ENCODE results near the gene MORN3. TPM values are rescaled to one million over a fixed set of nuclear protein-coding genes. Genes with fewer than 3 reads are reported as not detected.

Gene MORN3
- total RNA-seq, 1 experiment from 2014 or later, result 0.34 TPM

DNA sequence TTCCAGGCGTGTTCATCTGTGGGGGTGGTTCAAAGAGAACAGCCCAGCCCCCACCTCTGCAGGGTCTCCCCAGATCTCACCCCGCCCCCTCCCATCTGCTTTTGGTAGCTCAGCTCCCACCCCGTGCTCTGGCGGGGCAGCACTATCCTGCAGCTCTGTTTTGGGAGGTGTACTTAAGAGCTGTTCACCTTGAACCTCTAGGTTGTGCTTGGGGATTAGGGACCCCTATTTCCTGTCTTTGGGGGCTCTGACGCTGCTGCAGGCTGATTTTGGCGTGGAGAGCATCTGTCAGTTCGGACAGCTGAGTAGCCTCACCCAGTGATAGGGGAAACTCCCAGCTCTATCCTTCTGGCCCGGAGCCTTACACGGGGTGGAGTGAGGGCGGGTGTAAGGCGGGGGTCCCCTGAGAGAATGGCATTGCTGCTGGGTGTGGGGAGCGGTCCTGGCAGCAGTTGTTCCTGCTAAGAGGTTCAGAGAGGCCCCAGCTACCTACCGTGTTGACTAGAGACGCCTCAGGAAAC, 43.9 kb upstream of the MORN3 start:
- Histone ChIP-seq H3K27me3 (ENCODE audit: insufficient read depth, low read length) (no peaks in the 10 kb centered on the region), H3K27ac (ENCODE audit: low read depth, low read length) (peak overlapping the region; percentile 66; the same call in 1 of the 2 replicates), H3K36me3 (ENCODE audit: control insufficient read depth in 1 of 2, insufficient read depth in 2 of 2, low read length in 2 of 2) (peaks cover 0 to 5% of the 10 kb centered on the region in 2 experiments; a peak in 1 of 4 replicates), H3K9me3 (ENCODE audit: control insufficient read depth in 1 of 2, insufficient read depth in 1 of 2, low read depth in 1 of 2, low read length in 2 of 2) (no peaks in the 10 kb centered on the region), H4K20me1 (ENCODE audit: insufficient read depth) (no peaks in the 10 kb centered on the region), H3K9ac (ENCODE audit: low read length) (peak overlapping the region; percentile 95), H2AFZ (ENCODE audit: low read depth, low read length, poor library complexity, severe bottlenecking) (no peak overlapping the region), H3K4me3 (replicated peaks in 1 of 2; ENCODE audit: low read depth in 1 of 2, low read length in 2 of 2) (peak overlapping the region; percentile 89 to 94), H3K79me2 (ENCODE audit: insufficient read depth, low read length) (peaks cover 50% of the 10 kb centered on the region), H3K4me1 (ENCODE audit: control insufficient read depth in 1 of 2, insufficient read depth in 2 of 2, low read length in 2 of 2) (peaks cover 10 to 51% of the 10 kb centered on the region in 2 experiments; a peak in 3 of 4 replicates), H3K9me2 (ENCODE audit: insufficient read depth) (no peaks in the 10 kb centered on the region), H3K4me2 (ENCODE audit: low read length) (peak overlapping the region; percentile 99)
- ChIA-PET RAD21 (ENCODE audit: low non-redundant PET in 1 of 2, low total read pairs in 2 of 2, uncharacterized antibody in 2 of 2, unreplicated experiment in 2 of 2) (interaction anchor here in 1 of 2 experiments (1.5 kb wide), 1 partner anchor 52 kb away, joined by 3 read pairs; no protein-coding TSS in a partner anchor), CTCF (interaction anchor here (1.1 to 3.4 kb wide), 2 partner anchors 82 to 87 kb away, joined by 3 to 20 read pairs; partner anchors contain the start of genes ORAI1 and RHOF), POLR2A (no interaction called here)
- TF ChIP-seq YY1 (IDR thresholded peaks at IDR 0.05; ENCODE audit: extremely low read depth, insufficient replicate concordance, low read depth, low read length) (no peak), ZNF274 (IDR thresholded peaks at IDR 0.05; ENCODE audit: low read depth, low read length) (no peak), POLR2A (IDR thresholded peaks at IDR 0.05; ENCODE audit: borderline replicate concordance, extremely low read depth, insufficient read depth, insufficient read length) (no peak), CBX3 (IDR thresholded peaks at IDR 0.05; ENCODE audit: low read depth) (no peak), ELF1 (IDR thresholded peaks at IDR 0.05; ENCODE audit: borderline replicate concordance, low read depth) (no peak), FOSL1 (IDR thresholded peaks at IDR 0.05; ENCODE audit: low read depth) (no peak), SRF (IDR thresholded peaks at IDR 0.05; ENCODE audit: low read depth) (no peak), RAD21 (IDR thresholded peaks at IDR 0.05; ENCODE audit: low read depth) (no peak), JUND (IDR thresholded peaks at IDR 0.05) (no peak), EGR1 (IDR thresholded peaks at IDR 0.05; ENCODE audit: low read depth) (no peak), TCF7L2 (IDR thresholded peaks at IDR 0.05; ENCODE audit: borderline replicate concordance, extremely low read depth, insufficient read depth, insufficient read length) (no peak), EZH2 (IDR thresholded peaks at IDR 0.05) (no peak)
- TF ChIP-seq, protein P1, sequence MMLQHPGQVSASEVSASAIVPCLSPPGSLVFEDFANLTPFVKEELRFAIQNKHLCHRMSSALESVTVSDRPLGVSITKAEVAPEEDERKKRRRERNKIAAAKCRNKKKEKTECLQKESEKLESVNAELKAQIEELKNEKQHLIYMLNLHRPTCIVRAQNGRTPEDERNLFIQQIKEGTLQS (IDR thresholded peaks at IDR 0.05), result no peak
- TF ChIP-seq, protein P2, sequence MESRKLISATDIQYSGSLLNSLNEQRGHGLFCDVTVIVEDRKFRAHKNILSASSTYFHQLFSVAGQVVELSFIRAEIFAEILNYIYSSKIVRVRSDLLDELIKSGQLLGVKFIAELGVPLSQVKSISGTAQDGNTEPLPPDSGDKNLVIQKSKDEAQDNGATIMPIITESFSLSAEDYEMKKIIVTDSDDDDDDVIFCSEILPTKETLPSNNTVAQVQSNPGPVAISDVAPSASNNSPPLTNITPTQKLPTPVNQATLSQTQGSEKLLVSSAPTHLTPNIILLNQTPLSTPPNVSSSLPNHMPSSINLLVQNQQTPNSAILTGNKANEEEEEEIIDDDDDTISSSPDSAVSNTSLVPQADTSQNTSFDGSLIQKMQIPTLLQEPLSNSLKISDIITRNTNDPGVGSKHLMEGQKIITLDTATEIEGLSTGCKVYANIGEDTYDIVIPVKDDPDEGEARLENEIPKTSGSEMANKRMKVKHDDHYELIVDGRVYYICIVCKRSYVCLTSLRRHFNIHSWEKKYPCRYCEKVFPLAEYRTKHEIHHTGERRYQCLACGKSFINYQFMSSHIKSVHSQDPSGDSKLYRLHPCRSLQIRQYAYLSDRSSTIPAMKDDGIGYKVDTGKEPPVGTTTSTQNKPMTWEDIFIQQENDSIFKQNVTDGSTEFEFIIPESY (IDR thresholded peaks at IDR 0.05; ENCODE audit: extremely low read depth, insufficient replicate concordance, low read length), result no peak
- TF ChIP-seq, protein P3, sequence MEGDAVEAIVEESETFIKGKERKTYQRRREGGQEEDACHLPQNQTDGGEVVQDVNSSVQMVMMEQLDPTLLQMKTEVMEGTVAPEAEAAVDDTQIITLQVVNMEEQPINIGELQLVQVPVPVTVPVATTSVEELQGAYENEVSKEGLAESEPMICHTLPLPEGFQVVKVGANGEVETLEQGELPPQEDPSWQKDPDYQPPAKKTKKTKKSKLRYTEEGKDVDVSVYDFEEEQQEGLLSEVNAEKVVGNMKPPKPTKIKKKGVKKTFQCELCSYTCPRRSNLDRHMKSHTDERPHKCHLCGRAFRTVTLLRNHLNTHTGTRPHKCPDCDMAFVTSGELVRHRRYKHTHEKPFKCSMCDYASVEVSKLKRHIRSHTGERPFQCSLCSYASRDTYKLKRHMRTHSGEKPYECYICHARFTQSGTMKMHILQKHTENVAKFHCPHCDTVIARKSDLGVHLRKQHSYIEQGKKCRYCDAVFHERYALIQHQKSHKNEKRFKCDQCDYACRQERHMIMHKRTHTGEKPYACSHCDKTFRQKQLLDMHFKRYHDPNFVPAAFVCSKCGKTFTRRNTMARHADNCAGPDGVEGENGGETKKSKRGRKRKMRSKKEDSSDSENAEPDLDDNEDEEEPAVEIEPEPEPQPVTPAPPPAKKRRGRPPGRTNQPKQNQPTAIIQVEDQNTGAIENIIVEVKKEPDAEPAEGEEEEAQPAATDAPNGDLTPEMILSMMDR (IDR thresholded peaks at IDR 0.05 in 2 of 3, conservative IDR thresholded peaks at IDR 0.05 in 1 of 3; ENCODE audit: borderline replicate concordance in 1 of 3, insufficient read depth in 1 of 3, low read depth in 2 of 3, low read length in 2 of 3), result no peak; a peak in 1 of 6 replicates
- TF ChIP-seq, protein P4, sequence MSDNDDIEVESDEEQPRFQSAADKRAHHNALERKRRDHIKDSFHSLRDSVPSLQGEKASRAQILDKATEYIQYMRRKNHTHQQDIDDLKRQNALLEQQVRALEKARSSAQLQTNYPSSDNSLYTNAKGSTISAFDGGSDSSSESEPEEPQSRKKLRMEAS (IDR thresholded peaks at IDR 0.05), result no peak
- BruUV-seq (replicated peaks), result no TSS peak
- no peak for DNase-seq (ENCODE audit: low read depth, low spot score)
- intact Hi-C loops (cut with micrococcal nuclease), result no loop called here
- ATAC-seq, result peak; percentile 8; the same call in 1 of the 2 replicates
